GM19372 (cell line): ENCODE measurements around the gene MCMBP.
"Not testable (repeated sequence)": the region's sequence is repeated elsewhere in the genome, so short reads cannot be mapped to it uniquely, and the experiment has no call there.

ENCODE experiments used
- ATAC-seq: cut with Tn5 transposase; IDR thresholded peaks from one replicate; pipeline ENCODE4 v1.9.1; 2021; ENCODE audit warnings: mild to moderate bottlenecking, low read depth, moderate library complexity; ENCODE audit not compliant: unreplicated experiment

Gene MCMBP

DNA sequence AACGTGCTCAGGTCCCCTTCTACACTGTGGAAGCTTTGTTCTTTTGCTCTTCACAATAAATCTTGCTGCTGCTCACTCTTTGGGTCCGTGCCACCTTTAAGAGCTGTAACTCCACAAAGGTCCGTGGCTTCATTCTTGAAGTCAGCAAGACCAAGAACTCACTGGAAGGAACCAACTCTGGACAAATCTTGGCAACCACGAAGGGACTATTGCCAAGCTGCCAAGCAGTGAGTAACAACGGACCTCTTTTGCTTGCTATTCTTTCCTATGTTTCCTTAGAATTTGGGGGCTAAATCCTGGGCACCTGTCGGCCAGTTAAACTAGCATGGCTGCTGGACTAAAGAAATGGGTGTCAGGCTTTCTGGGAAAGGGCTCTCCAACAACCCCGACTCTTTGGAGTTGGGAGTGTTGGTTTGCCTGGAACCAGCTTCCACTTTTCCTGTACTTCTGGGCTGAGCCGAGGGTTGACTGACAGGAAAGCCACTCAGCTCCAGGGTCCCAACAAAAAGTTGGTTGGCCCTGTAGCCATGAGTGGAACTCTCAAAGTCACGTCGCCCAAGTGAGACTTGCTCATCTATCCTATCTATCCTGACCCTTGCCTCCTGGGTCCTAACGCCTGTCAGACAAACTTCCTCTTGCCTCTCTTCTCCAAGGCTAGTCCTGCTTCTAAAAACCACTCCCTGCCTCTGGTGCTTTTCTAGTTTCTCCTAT is 11.4 kb upstream of the MCMBP start:
- ATAC-seq = not testable (repeated sequence)

GRCh38 chr10:119878524-119878923 is 5.9 kb upstream of the MCMBP start:
- ATAC-seq = no peak

GRCh38 chr10:119872860-119873681 is 428 bp upstream of the MCMBP start:
- peak; percentile 87 for ATAC-seq

DNA sequence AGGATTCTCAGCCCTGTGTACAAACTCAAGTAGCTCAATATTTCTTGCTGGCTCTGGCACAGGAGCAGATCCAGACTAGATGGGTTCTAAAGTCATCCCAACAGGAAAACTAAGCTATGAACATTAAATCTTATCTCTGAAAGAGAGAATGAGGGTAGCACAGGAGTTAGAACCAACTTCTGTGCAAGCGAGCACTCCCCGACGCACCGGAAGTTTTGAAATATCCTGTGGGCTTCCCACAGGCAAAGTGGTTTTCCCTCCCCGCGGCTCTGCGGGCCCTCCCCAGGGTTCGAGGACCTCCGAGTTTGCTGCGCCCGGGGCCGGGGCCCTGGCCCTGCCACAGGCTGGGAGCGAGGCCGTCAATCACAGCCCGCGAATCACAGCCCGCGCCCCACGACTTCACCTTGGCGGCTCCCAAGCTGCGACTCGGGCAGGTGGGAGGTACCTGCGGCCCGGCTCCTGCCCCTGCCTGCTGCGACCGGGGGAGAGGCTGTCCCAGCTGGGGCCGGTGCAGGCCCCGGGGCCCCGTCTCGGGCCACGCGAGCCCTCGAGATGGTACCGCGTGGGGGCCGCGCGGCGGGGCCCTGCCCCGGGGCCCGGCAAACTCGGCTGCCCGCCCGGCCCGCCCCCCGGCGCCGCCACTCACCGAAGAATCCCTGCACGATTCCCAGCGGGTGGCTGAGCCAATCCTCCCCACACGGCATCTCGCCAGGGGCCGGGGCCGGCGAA is 598 bp downstream of the MCMBP start:
- peak; percentile 30 for ATAC-seq

DNA sequence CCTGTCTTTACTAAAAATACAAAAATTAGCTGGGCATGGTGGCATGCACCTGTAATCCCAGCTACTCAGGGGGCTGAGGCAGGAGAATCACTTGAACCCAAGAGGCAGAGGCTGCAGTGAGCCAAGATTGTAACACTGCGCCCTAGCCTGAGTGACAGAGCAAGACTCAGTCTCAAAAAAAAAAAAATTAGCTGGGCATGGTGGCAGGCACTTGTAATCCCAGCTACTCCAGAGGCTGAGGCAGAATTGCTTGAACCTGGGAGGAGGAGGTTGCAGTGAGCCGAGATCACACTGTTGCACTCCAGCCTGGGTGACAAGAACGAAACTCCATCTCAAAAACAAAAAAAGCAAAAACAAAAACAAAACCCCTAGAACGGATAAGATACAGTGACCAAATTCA is 3.2 kb downstream of the MCMBP start:
- not testable (repeated sequence) for ATAC-seq

- no peak for ATAC-seq
Measured at GRCh38 chr10:119867317-119867716, 5.3 kb downstream of the MCMBP start.

DNA sequence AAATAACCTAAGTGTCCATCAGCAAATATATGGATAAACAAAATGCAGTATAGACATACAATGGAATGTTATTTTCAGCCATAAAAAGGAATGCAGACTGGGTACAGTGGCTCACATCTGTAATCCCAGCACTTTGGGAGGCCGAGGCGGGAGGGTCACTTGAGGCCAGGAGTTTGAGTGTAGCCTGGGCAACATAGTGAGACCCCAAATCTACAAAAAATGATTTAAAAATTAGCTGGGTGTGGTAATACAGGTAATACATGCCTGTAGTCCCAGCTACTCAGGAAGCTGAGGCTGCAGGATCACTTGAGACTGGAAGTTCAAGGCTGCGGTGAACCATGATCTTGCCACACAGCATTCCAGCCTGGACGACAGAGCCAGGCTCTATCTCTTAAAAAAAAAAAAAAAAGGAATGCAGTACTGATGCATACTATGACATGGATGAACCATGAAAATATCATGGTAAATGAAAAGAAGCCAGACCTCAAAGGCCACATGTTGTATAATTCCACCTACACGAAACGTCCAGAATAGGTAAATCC is 6.9 kb downstream of the MCMBP start:
- ATAC-seq = no peak

DNA sequence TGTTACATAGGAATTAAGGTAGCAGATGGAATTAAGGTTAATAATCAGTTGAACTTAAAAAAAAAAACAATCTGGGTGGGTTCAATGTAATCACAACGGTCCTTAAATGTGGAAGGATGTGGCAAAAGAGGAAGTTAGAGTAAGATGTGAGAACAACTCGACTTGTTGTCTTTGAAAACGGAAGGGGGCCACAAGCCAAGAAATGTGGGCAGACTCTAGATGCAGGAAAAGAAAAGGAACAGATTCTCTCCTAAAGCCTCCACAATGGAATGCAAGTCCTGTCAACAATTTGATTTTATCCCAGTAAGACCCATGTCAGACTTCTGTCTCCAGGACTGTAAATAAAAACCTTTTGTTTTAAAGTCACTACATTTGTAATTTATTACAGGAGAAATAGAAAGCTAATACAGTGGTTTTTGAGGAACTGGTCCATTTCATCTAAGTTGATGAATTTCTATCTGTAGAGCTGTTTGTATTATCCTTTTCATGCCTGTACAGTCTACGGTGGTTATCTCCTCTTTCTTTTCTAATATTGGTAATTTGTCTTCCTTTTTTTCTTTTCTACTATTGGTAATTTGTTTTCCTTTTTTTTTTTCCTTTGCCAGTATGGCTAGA is 8.6 kb downstream of the MCMBP start:
- no peak for ATAC-seq

DNA sequence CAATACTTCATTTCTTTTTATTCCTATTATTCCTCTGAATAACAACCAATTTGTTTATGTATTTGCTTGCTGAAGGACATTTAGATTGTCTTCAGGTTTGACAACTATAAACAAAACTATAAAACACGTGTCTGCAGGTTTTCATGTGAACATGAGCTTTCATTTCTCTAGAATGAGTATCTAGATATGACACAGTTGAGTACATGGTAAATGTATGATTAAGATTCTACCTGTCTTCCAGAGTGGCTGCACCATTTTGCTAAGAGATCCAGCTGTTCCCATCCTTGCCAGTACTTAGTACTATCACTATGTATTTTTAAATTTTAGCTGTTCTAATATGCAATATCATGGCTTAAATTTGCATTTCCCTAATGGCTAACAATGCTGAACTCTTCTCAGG is 10.1 kb downstream of the MCMBP start:
- no peak for ATAC-seq

DNA sequence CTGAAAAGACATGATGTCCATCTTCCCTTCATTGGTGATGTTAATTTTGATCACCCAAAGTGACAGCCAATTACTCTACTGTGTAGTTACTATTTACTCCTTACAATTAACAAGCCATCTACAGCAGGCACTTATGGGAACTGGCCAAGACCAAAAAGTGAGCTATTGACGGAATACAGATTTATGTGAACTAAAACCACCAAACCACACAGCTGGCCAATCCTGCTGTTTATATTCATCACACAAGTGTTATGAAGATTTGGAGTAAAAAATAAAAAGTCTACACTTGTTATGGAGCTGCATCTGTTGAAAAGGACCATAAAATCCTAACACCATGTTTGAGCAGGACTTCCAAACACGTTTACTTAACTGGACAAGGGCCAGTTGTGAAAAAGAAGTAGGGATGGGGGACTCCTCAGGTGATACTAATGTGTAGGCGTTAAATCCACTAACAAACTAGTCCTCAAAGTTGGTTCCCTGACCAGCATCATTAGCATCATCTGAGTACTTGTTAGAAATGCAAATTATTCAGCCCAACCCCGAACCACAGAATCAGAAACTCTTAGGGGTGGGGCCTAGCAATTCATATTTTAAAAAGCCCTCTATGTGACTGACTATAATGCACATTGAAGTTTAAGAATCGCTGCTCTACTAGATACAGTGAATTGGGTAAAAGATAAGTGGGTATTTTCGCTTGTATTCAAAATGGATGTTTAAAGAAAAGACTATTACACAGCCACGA is 11.6 kb downstream of the MCMBP start:
- ATAC-seq = no peak

GRCh38 chr10:119859420-119860258 is 13.0 kb downstream of the MCMBP start:
- ATAC-seq = no peak

DNA sequence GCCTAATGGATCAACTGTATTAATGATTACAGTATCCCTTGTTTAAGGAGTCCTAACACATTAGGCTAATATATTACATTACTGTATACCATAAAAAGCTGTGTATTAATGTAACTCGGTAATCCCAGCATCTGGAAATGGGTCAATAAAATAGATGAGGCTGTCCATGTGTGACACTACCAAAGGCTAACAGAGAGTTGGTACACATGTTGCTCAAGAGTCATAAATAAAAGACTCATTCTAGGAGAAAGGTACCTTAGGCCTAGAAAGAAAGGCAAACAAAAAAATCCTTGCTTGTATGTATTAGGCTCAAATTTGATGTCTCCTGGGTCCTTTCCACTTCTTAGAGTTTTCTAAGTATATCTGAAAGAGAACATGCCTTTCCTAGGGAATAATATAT is 14.6 kb downstream of the MCMBP start:
- no peak for ATAC-seq

DNA sequence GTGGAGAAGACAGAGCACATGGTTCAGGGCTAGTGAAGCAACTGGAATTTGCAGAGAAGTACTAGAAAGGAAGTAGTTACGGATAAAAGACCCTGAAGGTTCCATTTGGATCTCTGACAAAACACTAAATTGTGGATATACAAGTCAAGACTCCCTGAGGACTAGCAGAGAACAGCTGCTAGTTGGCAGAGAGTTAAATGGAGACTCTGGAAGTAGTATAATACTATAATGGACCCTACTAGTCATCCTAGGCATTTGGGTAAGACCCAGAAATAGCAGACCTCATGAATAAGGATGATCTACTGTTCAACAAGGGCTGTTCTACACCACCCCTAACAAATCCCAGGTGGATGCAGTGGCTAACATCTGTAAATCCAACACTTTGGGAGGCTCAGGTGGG is 19.1 kb downstream of the MCMBP start:
- no peak for ATAC-seq

DNA sequence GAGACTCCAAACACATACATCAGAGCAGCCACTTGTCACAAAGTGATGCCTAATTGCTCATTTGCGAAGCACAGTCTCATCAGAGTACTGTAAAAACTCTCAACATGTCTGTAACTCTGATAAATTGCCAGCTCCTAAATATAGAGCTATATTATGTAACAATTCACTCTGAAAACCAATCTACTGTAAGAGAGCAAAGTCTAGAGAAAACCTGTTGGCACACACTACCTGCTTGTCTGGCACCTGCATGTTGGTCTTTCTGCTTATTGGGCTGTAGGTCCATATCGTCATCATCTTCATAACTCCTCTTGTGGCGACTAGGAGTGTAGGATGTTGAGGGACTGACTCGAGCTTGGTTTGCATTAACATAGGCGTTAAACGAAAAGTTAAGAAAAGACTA is 19.8 kb downstream of the MCMBP start:
- ATAC-seq = no peak

DNA sequence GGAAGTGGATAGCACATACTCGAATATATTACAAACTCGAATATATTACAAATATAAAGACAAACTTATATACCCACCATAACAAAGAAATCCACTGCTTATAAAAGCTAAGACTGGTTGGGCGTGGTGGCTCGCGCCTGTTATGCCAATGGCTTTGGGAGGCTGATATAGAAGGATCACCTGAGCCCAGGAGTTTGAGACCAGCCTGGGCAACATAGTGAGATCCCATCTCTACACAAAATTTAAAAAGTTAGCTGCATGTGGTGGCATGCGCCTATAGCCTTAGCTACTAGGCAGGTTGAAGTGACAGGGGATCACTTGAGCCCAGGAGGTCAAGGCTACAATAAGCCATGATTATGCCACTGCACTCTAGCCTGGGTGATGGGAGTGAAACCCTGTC is 20.4 kb downstream of the MCMBP start:
- ATAC-seq = no peak

DNA sequence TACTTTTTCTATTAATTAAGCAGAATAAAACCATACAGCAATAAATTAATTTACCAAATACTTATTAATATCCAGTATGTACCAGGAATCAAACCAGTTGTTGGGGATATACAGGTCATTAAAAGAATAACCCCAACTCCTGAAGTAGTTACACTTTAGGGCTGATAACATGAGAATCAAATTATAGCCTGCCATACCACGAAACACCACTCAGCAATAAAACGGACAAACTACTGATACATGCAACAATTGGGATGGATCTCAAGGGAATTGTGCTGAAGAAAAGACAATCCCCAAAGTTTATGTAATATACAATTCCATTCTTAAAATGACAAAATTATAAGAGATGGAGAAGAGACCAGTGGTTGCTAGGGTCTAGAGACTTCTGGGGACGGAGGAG is 22.7 kb downstream of the MCMBP start:
- ATAC-seq = no peak

- no peak for ATAC-seq
Measured at GRCh38 chr10:119849031-119849789, 23.4 kb downstream of the MCMBP start.

- no peak for ATAC-seq
Measured at GRCh38 chr10:119845656-119846055, 27.0 kb downstream of the MCMBP start.
